ENCODE data around the gene ELFN1.

Gene ELFN1

GRCh38 chr7:1691601-1692514 is 21.8 kb downstream of the ELFN1 start:
- Mint-ChIP-seq H3K4me3 (no peak overlapping the region), H3K4me1 (peaks cover 23% of the 10 kb centered on the region), H3K9me3 (peaks cover 11% of the 10 kb centered on the region), H3K27ac (peak overlapping the region in 2 of 3 experiments; percentile 38 to 49), H3K27me3 (ENCODE audit: low read depth) (peaks cover 13% of the 10 kb centered on the region), H3K36me3 (ENCODE audit: low read depth) (peaks cover 38% of the 10 kb centered on the region)
- no peak for TF ChIP-seq CTCF (IDR thresholded peaks at IDR 0.05; ENCODE audit: unreplicated experiment in 3 of 3)

- Mint-ChIP-seq H3K9me3 (peaks cover 9% of the 10 kb centered on the region), H3K27ac (no peak overlapping the region), H3K27me3 (ENCODE audit: low read depth) (peaks cover 16% of the 10 kb centered on the region), H3K4me1 (peaks cover 27% of the 10 kb centered on the region), H3K36me3 (ENCODE audit: low read depth) (peaks cover 30% of the 10 kb centered on the region), H3K4me3 (no peak overlapping the region)
- TF ChIP-seq CTCF (IDR thresholded peaks at IDR 0.05; ENCODE audit: unreplicated experiment in 3 of 3): no peak
Observed at GRCh38 chr7:1692515-1693418, 22.7 kb downstream of the ELFN1 start.

DNA sequence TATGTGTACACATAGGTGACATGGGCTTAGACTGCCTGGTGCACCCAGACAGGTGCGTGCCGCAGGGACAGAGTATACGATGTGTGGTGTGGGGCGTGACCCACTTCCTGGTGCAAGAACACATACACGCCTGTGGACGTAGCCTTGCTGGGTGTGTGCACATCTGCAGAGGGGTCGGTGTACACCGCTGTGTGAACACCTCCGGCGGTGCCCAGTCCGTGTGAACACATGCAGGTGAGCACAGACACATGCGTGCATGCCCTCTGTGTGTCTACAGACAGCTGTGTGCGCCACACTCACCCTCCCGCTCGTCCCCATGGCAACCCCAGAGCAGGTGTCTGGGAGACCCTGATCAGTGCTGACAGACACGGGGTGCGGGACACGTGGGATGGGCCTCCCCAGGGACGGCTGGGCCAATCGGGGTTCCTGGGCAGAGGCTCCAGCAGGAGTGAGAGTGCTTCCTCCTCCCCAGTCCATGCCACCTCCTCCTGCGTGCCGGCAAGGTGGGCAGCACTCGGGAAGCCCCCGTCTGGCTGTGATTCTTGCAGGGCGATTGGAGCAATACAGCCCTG is 23.4 kb downstream of the ELFN1 start:
- H3K36me3 Mint-ChIP-seq (ENCODE audit: low read depth): peaks cover 26% of the 10 kb centered on the region
- no peak overlapping the region for H3K4me3 Mint-ChIP-seq
- peaks cover 31% of the 10 kb centered on the region for H3K4me1 Mint-ChIP-seq
- H3K27ac Mint-ChIP-seq: no peak overlapping the region
- peaks cover 16% of the 10 kb centered on the region for H3K27me3 Mint-ChIP-seq (ENCODE audit: low read depth)
- H3K9me3 Mint-ChIP-seq: peaks cover 6% of the 10 kb centered on the region
- TF ChIP-seq CTCF (IDR thresholded peaks at IDR 0.05; ENCODE audit: unreplicated experiment in 3 of 3): no peak

DNA sequence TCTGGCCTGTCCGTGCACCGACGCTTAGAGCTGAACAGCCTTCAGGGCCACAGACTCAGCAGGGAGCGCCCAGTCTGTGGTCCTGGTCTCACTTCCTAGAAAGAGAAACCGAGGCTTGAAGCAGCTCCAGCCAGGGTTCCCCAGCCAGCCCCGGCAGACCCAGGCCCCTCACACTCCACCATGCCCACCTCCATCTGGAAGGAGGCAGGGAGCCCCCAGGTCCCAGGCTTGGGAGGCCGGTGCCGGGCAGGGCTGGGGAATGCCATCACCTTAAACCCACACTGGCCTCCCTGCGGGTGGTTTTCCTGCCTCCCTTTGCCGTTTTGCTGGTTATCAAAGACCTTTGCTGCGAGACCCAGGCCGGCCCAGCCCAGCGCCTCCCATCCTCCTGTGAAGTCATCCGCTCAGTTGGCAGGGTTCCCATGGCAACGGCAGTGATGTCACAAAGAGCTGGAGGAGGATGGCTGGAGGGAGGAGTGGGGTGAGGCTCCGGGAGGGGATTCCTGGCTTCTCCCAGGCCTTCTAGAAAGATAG is 24.0 kb downstream of the ELFN1 start:
- Mint-ChIP-seq H3K36me3 (ENCODE audit: low read depth) (peaks cover 26% of the 10 kb centered on the region), H3K4me3 (peak overlapping the region in 1 of 3 experiments; percentile 43), H3K27ac (peak overlapping the region in 2 of 3 experiments; percentile 67 to 80), H3K4me1 (peaks cover 31% of the 10 kb centered on the region), H3K27me3 (ENCODE audit: low read depth) (peaks cover 21% of the 10 kb centered on the region), H3K9me3 (peaks cover 1% of the 10 kb centered on the region)
- TF ChIP-seq CTCF (IDR thresholded peaks at IDR 0.05; ENCODE audit: unreplicated experiment in 3 of 3): no peak

GRCh38 chr7:1694611-1695511 is 24.8 kb downstream of the ELFN1 start:
- Mint-ChIP-seq H3K27me3 (ENCODE audit: low read depth) (peaks cover 23% of the 10 kb centered on the region), H3K4me1 (peaks cover 31% of the 10 kb centered on the region), H3K36me3 (ENCODE audit: low read depth) (peaks cover 21% of the 10 kb centered on the region), H3K27ac (peak overlapping the region in 2 of 3 experiments; percentile 67 to 80), H3K4me3 (peak overlapping the region in 1 of 3 experiments; percentile 43), H3K9me3 (no peaks in the 10 kb centered on the region)
- no peak for TF ChIP-seq CTCF (IDR thresholded peaks at IDR 0.05; ENCODE audit: unreplicated experiment in 3 of 3)

All from nephron (organoid).